RWPE2 (cell line): ENCODE data around the gene ARHGEF9.
"Not testable (repeated sequence)": the region's sequence is repeated elsewhere in the genome, so short reads cannot be mapped to it uniquely, and the experiment has no call there.

Experiments
- ATAC-seq: fragments of 200-7000 bp; cut with Tn5 transposase; 3 replicates; pipeline ENCODE4 v1.9.1; 2021; ENCODE audit warnings: low read depth
- DNase-seq: peaks from one replicate; pipeline ENCODE4 v3.0.0-alpha.2; 2020; ENCODE audit warnings: low spot score
- H3K27ac ChIP-seq: fragments of 450-650 bp; 2 replicates; pipeline ENCODE4 v1.5.1; 2017; ENCODE audit warnings: mild to moderate bottlenecking; ENCODE audit not compliant: poor library complexity, severe bottlenecking
- H3K27me3 ChIP-seq: fragments of 250-450 bp; sonication (Bioruptor Pico); 2 replicates; pipeline ENCODE4 v1.5.1; 2021; ENCODE audit warnings: mild to moderate bottlenecking, moderate library complexity; ENCODE audit not compliant: insufficient read depth, poor library complexity, severe bottlenecking
- H3K36me3 ChIP-seq: fragments of 250-450 bp; sonication (Bioruptor Pico); 2 replicates; pipeline ENCODE4 v1.5.1; 2020; ENCODE audit warnings: low read depth, mild to moderate bottlenecking, moderate library complexity
- H3K4me1 ChIP-seq: fragments of 250-450 bp; sonication (Bioruptor Pico); 2 replicates; pipeline ENCODE4 v1.5.1; 2021; ENCODE audit warnings: mild to moderate bottlenecking, moderate library complexity; ENCODE audit not compliant: insufficient read depth, poor library complexity, severe bottlenecking
- H3K4me3 ChIP-seq: fragments of 250-450 bp; sonication (Bioruptor Pico); 2 replicates; pipeline ENCODE4 v1.5.1; 2021; ENCODE audit warnings: mild to moderate bottlenecking, moderate library complexity; ENCODE audit not compliant: severe bottlenecking
- H3K9me3 ChIP-seq: fragments of 250-450 bp; sonication (Bioruptor Pico); 2 replicates; pipeline ENCODE4 v1.5.1; 2021; ENCODE audit warnings: mild to moderate bottlenecking, moderate library complexity; ENCODE audit not compliant: severe bottlenecking
- CTCF ChIP-seq: fragments of 450-650 bp; IDR thresholded peaks from one replicate; pipeline ENCODE4 v1.5.1; 2017; ENCODE audit warnings: mild to moderate bottlenecking, moderate library complexity; ENCODE audit not compliant: poor library complexity, severe bottlenecking

ARHGEF9 gene

DNA sequence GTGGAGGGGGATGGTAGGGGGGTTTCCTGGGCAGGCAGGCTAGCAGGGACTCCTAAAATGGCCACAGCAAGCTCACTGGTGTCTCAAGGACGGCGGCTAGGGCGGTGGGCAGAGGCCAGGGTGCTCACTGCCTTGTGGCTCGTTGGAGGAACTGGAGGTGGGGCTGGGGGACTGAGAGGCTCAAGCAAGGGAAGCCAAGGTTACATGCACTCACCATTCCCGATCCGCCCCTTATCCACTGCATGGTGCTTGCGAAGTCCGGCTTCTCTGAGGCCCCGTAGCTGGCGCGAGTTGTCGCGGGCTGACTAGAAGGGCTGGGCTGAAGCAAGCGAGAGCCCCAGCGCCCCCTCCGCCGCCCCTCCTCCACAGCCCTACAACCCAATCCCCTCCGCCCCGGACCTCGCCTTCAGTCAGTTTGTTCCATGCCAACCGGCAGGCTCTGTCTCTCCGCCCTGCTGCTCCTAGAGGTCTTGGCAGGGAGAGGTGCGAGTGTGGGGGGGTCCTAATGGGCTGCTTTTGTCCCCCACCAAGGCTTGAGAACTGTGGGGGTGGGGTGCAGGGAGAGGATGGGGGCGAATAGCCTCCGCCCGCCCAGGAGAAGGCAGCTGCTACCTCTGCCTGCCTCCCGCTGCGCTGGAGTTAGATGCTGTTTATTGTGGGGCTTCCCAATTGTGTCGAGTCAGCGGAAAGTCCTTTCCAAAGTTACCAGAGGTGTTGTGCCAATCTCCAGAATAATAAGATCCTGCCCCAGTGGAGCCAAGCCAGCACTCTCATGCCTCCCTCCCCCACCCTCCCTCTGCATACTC, at the start of gene ARHGEF9:
ARHGEF9 (minus strand) TSS at position 313 of the 806 bp plus-strand sequence; CDS start at position 244, 69 bp downstream.
- H3K27ac ChIP-seq: no peak within 1 kb of the TSS
- ATAC-seq: no peak

DNA sequence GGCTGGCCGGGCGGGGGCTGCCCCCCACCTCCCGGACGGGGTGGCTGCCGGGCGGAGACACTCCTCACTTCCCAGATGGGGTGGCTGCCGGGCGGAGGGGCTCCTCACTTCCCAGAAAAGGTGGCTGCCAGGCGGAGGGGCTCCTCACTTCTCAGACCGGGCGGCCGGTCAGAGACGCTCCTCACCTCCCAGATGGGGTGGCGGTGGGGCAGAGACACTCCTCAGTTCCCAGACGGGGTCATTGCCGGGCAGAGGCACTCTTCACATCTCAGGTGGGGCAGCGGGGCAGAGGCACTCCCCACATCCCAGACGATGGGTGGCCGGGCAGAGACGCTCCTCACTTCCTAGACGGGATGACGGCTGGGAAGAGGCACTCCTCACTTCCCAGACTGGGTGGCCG, 40.4 kb upstream of the ARHGEF9 start:
- not testable (repeated sequence) for ATAC-seq, H3K9me3 ChIP-seq, DNase-seq

More for the DNA sequence above, at the start of gene ARHGEF9:
- Histone ChIP-seq H3K9me3 (no peaks in the 10 kb centered on the region), H3K4me3 (no peak within 1 kb of the TSS), H3K36me3 (no peaks in the 10 kb centered on the region), H3K4me1 (no peaks in the 10 kb centered on the region), H3K27me3 (no peaks in the 10 kb centered on the region)
- DNase-seq: no peak
- TF ChIP-seq CTCF: no peak

DNA sequence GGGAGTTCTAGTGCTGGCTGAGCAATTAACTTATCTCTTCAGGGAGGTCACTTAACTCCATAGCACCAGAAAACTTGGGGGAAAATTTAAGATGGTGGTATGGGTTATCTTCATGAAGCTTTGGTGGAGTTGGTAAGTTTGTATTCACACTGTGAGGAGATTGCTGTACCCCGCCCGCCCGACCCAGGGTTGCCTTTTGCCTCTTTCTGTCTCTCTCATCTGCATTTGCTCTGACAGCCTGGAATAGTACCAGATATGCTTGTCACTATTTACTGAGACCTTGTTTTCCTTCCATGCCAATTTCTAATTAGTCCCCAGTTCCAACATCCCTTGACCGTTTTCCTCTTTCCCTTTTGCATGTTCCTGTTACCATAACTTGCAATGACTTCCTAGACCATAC, 33.1 kb upstream of the ARHGEF9 start:
- ATAC-seq (no peak), DNase-seq (no peak)
- no peak overlapping the region for H3K27ac ChIP-seq
- no peak overlapping the region for H3K4me3 ChIP-seq
- no peaks in the 10 kb centered on the region for H3K36me3 ChIP-seq
- no peaks in the 10 kb centered on the region for H3K9me3 ChIP-seq
- no peak for TF ChIP-seq CTCF
- H3K4me1 ChIP-seq: no peaks in the 10 kb centered on the region
- no peaks in the 10 kb centered on the region for H3K27me3 ChIP-seq

More for the DNA sequence above, 40.4 kb upstream of the ARHGEF9 start:
- H3K4me3 ChIP-seq, H3K27me3 ChIP-seq, H3K27ac ChIP-seq, H3K36me3 ChIP-seq, H3K4me1 ChIP-seq: not testable (repeated sequence)

GRCh38 chrX:63817696-63818095, 32.7 kb upstream of the ARHGEF9 start:
- no peak overlapping the region for H3K27ac ChIP-seq
- no peaks in the 10 kb centered on the region for H3K36me3 ChIP-seq
- no peaks in the 10 kb centered on the region for H3K4me1 ChIP-seq
- DNase-seq: no peak
- ATAC-seq: no peak
- H3K27me3 ChIP-seq: no peaks in the 10 kb centered on the region
- no peaks in the 10 kb centered on the region for H3K9me3 ChIP-seq
- no peak for TF ChIP-seq CTCF
- H3K4me3 ChIP-seq: no peak overlapping the region

- H3K4me3 ChIP-seq: no peak overlapping the region
- TF ChIP-seq CTCF: no peak
- H3K4me1 ChIP-seq: no peaks in the 10 kb centered on the region
- no peaks in the 10 kb centered on the region for H3K27me3 ChIP-seq
- H3K9me3 ChIP-seq: no peaks in the 10 kb centered on the region
- no peak for DNase-seq
- no peak for ATAC-seq
- H3K27ac ChIP-seq: no peak overlapping the region
- no peaks in the 10 kb centered on the region for H3K36me3 ChIP-seq
Measured at GRCh38 chrX:63812823-63813222, 27.8 kb upstream of the ARHGEF9 start.
